Measurements from ENCODE around the gene OLFM3. TPM values are rescaled to one million over a fixed set of nuclear protein-coding genes. Genes with fewer than 3 reads are reported as not detected.

OLFM3 gene
- total RNA-seq, 4 donors from 2014 or later = not detected

DNA sequence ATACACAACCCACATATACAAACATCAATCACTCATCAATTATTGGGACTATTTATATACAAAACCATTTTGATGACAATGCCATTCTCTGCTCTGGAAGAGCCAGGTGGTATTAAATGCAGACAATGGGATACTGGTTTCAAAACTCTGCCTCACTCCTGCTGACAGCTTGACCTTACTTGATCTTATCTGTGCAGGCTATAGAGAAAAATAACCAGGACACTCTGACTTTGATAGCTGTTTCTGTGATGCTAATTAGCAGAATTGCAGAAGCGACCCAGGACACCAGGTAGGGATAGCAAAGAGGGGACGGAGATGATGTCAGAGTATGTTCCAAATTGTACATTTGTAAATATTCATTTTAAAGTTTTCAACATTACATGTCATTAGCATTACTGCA, 89.5 kb downstream of the OLFM3 start:
- ATAC-seq (ENCODE audit: low FRiP score) (no peak), DNase-seq (ENCODE audit: low spot score) (no peak)
- TF ChIP-seq, protein P1, sequence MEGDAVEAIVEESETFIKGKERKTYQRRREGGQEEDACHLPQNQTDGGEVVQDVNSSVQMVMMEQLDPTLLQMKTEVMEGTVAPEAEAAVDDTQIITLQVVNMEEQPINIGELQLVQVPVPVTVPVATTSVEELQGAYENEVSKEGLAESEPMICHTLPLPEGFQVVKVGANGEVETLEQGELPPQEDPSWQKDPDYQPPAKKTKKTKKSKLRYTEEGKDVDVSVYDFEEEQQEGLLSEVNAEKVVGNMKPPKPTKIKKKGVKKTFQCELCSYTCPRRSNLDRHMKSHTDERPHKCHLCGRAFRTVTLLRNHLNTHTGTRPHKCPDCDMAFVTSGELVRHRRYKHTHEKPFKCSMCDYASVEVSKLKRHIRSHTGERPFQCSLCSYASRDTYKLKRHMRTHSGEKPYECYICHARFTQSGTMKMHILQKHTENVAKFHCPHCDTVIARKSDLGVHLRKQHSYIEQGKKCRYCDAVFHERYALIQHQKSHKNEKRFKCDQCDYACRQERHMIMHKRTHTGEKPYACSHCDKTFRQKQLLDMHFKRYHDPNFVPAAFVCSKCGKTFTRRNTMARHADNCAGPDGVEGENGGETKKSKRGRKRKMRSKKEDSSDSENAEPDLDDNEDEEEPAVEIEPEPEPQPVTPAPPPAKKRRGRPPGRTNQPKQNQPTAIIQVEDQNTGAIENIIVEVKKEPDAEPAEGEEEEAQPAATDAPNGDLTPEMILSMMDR (IDR thresholded peaks at IDR 0.05) = no peak

DNA sequence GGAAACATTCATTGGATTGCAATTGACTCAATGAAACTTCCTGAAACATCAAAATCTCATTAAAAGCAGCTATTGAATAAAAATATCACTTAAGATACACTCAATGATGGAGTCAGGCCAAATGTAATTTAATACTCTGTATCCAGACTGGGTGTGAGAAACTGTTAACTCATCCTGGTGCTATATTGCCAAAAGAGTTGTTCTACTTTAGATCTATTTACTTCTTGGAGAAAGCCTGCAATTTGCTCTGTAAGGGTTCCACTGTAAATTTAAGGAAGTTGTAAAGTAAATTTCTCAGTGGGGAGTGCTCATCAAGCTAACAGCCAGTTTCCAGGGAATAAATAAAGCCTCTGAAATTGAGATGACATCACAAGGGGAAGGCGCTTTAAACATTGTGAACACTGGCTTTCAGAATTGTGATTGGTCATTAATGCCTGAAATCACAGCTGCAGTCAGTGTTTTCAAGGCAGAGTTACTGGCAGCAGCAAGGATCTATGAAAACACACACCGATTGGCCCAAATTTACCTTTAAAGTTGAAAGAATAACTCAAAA, 91.4 kb downstream of the OLFM3 start:
- DNase-seq (ENCODE audit: low spot score) (no peak), ATAC-seq (ENCODE audit: low FRiP score) (no peak)
- TF ChIP-seq, protein P1 (IDR thresholded peaks at IDR 0.05) = no peak

DNA sequence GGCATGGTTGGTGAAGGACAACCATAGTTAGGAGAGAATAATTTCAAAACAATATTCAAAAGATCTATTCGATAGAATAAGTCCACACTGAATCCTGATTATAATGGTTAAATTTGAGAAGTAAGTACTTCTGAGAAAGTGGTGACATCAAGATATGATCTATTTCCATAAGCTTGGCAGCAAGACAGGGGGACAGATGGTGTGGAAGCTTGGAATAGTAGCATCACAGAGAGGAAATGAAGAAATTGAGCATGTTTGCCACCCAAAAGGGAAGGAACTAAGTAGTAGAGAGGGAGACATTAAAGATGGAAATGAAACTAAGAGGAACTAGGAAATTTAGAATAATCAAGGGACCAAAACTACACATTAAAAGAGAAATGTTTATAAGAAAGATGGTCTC, 94.5 kb downstream of the OLFM3 start:
- no peak for ATAC-seq (ENCODE audit: low FRiP score)
- DNase-seq (ENCODE audit: low spot score) = no peak
- TF ChIP-seq, protein P1 (IDR thresholded peaks at IDR 0.05) = no peak

DNA sequence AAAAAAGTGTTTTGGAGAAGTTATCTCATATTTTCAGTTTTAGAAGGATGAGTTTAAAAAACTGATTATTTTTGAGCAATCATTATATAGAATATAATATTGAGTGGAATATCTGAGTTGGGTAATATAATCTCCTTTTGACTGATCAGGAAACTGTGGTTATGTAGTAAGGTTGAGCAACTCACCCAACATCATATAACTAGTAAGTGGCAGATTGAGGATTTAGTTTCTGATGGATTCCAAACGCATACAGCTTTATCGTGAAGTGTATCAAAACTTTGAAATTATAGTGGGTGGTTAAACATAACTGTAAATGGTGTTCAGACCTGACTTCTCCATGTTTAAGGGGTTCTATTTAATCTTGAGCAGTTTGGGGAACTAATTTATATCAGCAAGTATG, 98.6 kb downstream of the OLFM3 start:
- ATAC-seq (ENCODE audit: low FRiP score) = no peak
- DNase-seq (ENCODE audit: low spot score) = no peak
- TF ChIP-seq, protein P1 (IDR thresholded peaks at IDR 0.05) = no peak

DNA sequence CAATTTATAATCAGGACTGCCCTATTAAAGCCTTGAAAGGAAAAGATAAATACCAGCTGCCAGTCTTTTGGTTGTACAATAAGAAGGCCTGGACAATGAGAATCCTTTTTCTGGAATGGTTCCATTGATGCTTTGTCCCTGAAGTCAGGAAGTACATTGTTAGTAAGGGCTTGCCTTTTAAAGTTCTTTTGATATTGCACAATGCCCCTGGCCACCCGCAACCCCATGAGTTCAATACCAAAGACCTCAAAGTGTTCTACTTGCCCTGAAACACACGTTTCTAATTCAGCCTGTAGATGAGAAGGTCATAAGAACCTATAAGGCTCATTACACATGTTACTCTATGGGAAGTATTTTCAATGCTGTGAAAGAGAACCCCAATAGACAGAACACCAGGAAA, 112.1 kb downstream of the OLFM3 start:
- no peak for DNase-seq (ENCODE audit: low spot score)
- TF ChIP-seq, protein P1 (IDR thresholded peaks at IDR 0.05) = no peak
- ATAC-seq (ENCODE audit: low FRiP score) = no peak

DNA sequence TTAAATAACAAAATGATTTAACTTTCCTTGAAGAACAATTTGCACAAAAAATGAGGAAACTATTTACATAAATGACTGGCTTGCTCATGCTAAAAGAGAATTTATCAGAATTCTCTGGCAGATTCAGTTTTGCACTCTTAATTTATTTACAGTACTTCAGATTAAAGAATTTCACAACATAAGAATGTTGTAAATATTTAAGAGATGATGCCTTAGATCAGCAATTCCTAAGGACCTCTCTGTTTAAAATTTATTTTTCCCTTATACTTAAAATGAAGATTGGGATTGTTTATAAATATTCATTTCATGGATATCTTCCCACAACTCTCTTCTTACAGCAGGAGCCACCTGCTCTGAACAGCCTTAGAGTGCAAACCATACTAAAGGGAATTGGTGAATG, 120.8 kb downstream of the OLFM3 start:
- ATAC-seq (ENCODE audit: low FRiP score) (no peak), DNase-seq (ENCODE audit: low spot score) (no peak)
- TF ChIP-seq, protein P1 (IDR thresholded peaks at IDR 0.05) = no peak

DNA sequence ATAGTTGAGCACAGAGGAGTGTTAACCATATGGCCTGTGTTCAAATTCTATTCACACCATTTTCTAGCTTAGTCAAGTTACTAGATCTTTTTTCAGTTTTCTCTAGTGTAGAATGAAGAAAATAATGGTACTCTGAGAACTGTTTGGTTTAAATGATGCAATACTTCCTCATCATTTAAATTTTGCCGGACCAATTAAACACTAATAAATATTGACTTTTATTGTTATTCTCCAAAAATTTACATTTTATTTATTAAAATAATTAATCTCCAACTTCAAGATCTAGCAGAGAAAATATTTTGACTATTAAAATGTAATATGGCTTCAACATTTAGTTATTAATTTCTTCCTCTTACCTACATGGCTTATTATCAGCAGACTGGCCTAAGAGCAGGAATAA, 123.1 kb downstream of the OLFM3 start:
- DNase-seq (ENCODE audit: low spot score) (no peak), ATAC-seq (ENCODE audit: low FRiP score) (no peak)
- TF ChIP-seq, protein P1 (IDR thresholded peaks at IDR 0.05) = no peak
